SH-SY5Y (cell line): ENCODE measurements around the gene PSMG1.

ENCODE experiments used
- GATA2 ChIP-seq: IDR thresholded peaks from 2 replicates; pipeline ENCODE4 v1.6.1; 2011; ENCODE audit warnings: mild to moderate bottlenecking, low read depth, low read length
- GATA3 ChIP-seq: IDR thresholded peaks from 2 replicates; pipeline ENCODE4 v1.6.1; 2011; ENCODE audit warnings: low read depth, mild to moderate bottlenecking, low read length, moderate library complexity

DNA sequence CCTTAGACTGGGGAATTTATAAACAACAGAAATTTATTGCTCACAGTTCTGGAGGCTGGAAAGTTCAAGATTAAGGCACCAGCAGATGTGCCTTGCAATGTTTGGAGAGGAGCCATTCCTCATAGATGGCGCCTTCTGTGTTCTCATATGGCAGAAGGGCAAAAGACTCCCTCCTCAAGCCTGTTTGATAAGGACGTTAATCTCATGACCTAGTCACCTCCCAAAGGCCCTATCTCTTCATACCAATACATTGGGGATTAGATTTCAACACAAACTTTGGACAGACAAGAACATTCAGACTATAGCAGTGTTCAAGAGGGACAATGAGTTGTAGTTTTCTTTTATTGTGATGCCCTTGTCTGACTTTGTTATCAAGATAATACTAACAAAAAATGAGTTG lies 34.3 kb downstream of the PSMG1 start:
- TF ChIP-seq GATA2: no peak
- TF ChIP-seq GATA3: no peak
